ENCODE data around the gene FST. TPM values are rescaled to one million over a fixed set of nuclear protein-coding genes. Genes with fewer than 3 reads are reported as not detected.

The FST gene
- polyA plus RNA-seq, 1 of the 3 experiments (the other 2 are of a cell fraction), result 157 TPM

DNA sequence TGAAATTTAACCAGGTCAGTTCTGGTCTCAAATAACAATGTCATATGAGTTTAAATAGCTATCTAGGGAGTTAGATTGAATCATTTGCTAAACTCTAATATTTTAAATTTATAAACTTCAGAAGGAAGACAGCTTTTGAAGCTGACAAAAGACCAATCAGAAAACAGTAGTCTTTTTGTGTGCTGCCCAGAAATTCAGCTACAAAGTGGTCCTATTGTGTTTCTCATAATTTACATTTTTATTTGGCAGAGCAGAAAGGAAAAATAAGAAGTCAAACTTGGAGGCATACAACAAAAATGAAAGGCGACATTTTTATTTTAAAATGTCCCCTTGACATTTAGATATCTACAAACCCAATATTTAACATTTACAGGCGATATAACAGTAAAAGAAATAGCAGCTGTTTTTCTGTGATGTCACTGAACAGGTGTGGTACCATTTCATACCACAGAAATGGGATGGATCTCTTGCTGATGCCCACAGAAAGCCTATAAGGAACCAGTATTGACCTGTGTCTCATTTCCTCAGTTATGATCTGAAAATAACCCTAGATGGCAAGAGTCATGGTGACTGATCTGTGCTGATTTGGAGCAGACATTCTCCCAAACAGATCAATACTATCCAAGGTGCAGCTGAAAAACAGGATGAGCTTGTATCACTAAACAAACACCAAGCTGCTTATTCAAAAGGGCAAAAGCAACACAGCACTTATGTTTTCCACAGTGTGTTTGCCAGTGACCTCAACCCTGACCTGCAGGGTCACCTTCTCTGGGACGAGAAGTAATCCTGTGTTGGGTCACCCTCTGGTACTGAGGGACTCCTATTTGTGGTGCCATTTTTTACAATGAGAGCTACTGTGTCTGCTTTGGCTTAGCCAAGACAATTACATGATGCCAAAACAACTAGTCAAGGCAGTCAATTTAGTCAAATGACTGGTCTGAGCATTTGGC lies 3.6 kb upstream of the FST start:
- Histone ChIP-seq H3K36me3 (replicated peaks in 1 of 2; ENCODE audit: control insufficient read depth in 1 of 2, insufficient read depth in 2 of 2, low read length in 1 of 2) (no peaks in the 10 kb centered on the region), H3K9me3 (no peaks in the 10 kb centered on the region), H3K79me2 (ENCODE audit: insufficient read depth) (peaks cover 12% of the 10 kb centered on the region), H2AFZ (ENCODE audit: low read depth) (no peak overlapping the region), H3K4me1 (ENCODE audit: control insufficient read depth in 1 of 2, insufficient read depth in 2 of 2, low read depth in 1 of 2, low read length in 1 of 2) (peaks cover 0 to 5% of the 10 kb centered on the region in 2 experiments; a peak in 1 of 4 replicates), H3F3A (replicated peaks; ENCODE audit: insufficient read depth) (peaks cover 25% of the 10 kb centered on the region), H4K20me1 (ENCODE audit: insufficient read depth) (no peaks in the 10 kb centered on the region), H3K4me2 (no peak overlapping the region), H3K4me3 (ENCODE audit: low read depth in 2 of 2, low read length in 1 of 2) (no peak overlapping the region), H3K9me2 (no peaks in the 10 kb centered on the region), H3K9ac (no peak overlapping the region), H3K27me3 (ENCODE audit: insufficient read depth) (no peaks in the 10 kb centered on the region), H3K27ac (ENCODE audit: low read depth in 2 of 2, low read length in 1 of 2) (no peak overlapping the region)
- POLR2A ChIA-PET, result no interaction called here
- no peak for DNase-seq
- CTCF ChIA-PET, result interaction anchor here (0.6 to 3.2 kb wide), 6 partner anchors 11 to 758 kb away, joined by 3 to 19 read pairs (median 3); no protein-coding TSS in a partner anchor
- TF ChIP-seq TCF12 (IDR thresholded peaks at IDR 0.05) (no peak), ELF1 (IDR thresholded peaks at IDR 0.05) (no peak)
- TF ChIP-seq, protein P1, sequence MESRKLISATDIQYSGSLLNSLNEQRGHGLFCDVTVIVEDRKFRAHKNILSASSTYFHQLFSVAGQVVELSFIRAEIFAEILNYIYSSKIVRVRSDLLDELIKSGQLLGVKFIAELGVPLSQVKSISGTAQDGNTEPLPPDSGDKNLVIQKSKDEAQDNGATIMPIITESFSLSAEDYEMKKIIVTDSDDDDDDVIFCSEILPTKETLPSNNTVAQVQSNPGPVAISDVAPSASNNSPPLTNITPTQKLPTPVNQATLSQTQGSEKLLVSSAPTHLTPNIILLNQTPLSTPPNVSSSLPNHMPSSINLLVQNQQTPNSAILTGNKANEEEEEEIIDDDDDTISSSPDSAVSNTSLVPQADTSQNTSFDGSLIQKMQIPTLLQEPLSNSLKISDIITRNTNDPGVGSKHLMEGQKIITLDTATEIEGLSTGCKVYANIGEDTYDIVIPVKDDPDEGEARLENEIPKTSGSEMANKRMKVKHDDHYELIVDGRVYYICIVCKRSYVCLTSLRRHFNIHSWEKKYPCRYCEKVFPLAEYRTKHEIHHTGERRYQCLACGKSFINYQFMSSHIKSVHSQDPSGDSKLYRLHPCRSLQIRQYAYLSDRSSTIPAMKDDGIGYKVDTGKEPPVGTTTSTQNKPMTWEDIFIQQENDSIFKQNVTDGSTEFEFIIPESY (IDR thresholded peaks at IDR 0.05; ENCODE audit: borderline replicate concordance, low read depth), result no peak
- 56% methylated on average over 3 of the region's 3 CpGs for WGBS (ENCODE audit: low lambda C conversion rate)

DNA sequence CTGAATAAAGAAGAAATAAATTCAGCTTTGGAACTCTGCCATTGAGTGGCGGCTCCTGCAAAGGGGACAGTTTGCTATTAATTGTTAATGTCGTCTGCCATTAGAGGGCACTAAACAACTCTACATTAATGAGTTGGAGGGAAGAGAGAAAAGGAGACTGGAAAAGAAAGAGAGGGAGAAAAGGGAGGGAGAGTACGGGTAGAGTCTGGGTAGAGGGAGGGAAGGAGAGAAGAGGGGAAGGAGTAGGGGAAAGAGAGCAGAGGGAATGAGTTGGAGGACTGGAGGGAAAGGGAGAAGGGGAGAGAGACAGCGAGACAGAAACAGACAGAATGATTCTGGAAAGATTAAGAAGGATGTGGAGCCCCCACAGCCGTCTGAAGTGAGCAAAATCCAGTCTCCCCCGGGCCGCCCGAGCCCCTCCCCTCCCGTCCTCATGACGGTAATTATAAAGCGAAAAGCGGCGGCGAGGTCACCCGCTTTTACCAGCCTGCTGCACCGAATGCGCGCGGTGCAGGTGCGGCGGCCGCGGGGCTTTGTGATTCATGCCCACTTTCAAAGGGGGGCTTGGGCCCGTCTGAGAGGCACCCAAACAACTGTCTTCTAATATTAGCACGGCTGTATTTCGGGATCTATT lies 1.9 kb upstream of the FST start:
- Histone ChIP-seq H3K9me2 (no peaks in the 10 kb centered on the region), H3K27me3 (ENCODE audit: insufficient read depth) (no peaks in the 10 kb centered on the region), H2AFZ (ENCODE audit: low read depth) (peak overlapping the region; percentile 78; the same call in 1 of the 2 replicates), H3K4me2 (peak overlapping the region; percentile 83), H3K36me3 (replicated peaks in 1 of 2; ENCODE audit: control insufficient read depth in 1 of 2, insufficient read depth in 2 of 2, low read length in 1 of 2) (peaks cover 4 to 8% of the 10 kb centered on the region in 2 experiments), H3K9ac (peak overlapping the region; percentile 98), H3K9me3 (no peaks in the 10 kb centered on the region), H3K4me3 (ENCODE audit: low read depth in 2 of 2, low read length in 1 of 2) (peak overlapping the region; percentile 51 to 88), H3K4me1 (ENCODE audit: control insufficient read depth in 1 of 2, insufficient read depth in 2 of 2, low read depth in 1 of 2, low read length in 1 of 2) (peaks cover 7 to 11% of the 10 kb centered on the region in 2 experiments; a peak in 2 of 4 replicates), H3K27ac (ENCODE audit: low read depth in 2 of 2, low read length in 1 of 2) (peak overlapping the region in 1 of 2 experiments; percentile 99; a peak in 1 of 4 replicates), H3K79me2 (ENCODE audit: insufficient read depth) (peaks cover 30% of the 10 kb centered on the region), H3F3A (replicated peaks; ENCODE audit: insufficient read depth) (peaks cover 25% of the 10 kb centered on the region), H4K20me1 (ENCODE audit: insufficient read depth) (no peaks in the 10 kb centered on the region)
- POLR2A ChIA-PET, result no interaction called here
- 1% methylated on average over 22 of the region's 26 CpGs for WGBS (ENCODE audit: low lambda C conversion rate)
- CTCF ChIA-PET, result interaction anchor here (0.6 to 3.2 kb wide), 29 partner anchors 8 to 894 kb away, joined by 3 to 19 read pairs (median 3); no protein-coding TSS in a partner anchor
- peak; percentile 56 for DNase-seq
- TF ChIP-seq, protein P2, sequence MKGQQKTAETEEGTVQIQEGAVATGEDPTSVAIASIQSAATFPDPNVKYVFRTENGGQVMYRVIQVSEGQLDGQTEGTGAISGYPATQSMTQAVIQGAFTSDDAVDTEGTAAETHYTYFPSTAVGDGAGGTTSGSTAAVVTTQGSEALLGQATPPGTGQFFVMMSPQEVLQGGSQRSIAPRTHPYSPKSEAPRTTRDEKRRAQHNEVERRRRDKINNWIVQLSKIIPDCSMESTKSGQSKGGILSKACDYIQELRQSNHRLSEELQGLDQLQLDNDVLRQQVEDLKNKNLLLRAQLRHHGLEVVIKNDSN (IDR thresholded peaks at IDR 0.05; ENCODE audit: borderline replicate concordance, low read depth), result no peak
- no peak for TF ChIP-seq GATA2 (CRISPR knock-in tag; IDR thresholded peaks at IDR 0.05)
- TF ChIP-seq FOSL2 (IDR thresholded peaks at IDR 0.05; ENCODE audit: borderline replicate concordance, low read depth), result 0 out of 2 replicates have a peak, but pooled peaks have one; percentile 6
- no peak for TF ChIP-seq CHD2 (IDR thresholded peaks at IDR 0.05; ENCODE audit: low read length, partially characterized antibody)
- peak; percentile 48; the same call in 1 of the 2 replicates for TF ChIP-seq NFIC (IDR thresholded peaks at IDR 0.05; ENCODE audit: borderline replicate concordance)
- TF ChIP-seq RFX5 (IDR thresholded peaks at IDR 0.05; ENCODE audit: low read length), result no peak
- no peak for TF ChIP-seq EZH2phosphoT487 (IDR thresholded peaks at IDR 0.05; ENCODE audit: borderline replicate concordance, low read depth)
- no peak for TF ChIP-seq MXI1 (IDR thresholded peaks at IDR 0.05; ENCODE audit: low read depth, low read length)
- TF ChIP-seq SMC3 (IDR thresholded peaks at IDR 0.05; ENCODE audit: low read depth, low read length), result peak; percentile 55
- TF ChIP-seq USF2 (IDR thresholded peaks at IDR 0.05; ENCODE audit: borderline replicate concordance, low read depth, low read length), result no peak
- 0 out of 2 replicates have a peak, but pooled peaks have one; percentile 5 for TF ChIP-seq TAF1 (IDR thresholded peaks at IDR 0.05; ENCODE audit: borderline replicate concordance, low read depth, low read length)
- TF ChIP-seq RAD21 (IDR thresholded peaks at IDR 0.05; ENCODE audit: low read length), result peak; percentile 73
- TF ChIP-seq TEAD4 (IDR thresholded peaks at IDR 0.05; ENCODE audit: borderline replicate concordance, insufficient read depth), result no peak
- TF ChIP-seq FOXM1 (IDR thresholded peaks at IDR 0.05; ENCODE audit: low read depth), result no peak
- no peak for TF ChIP-seq IRF3 (IDR thresholded peaks at IDR 0.05; ENCODE audit: low read depth, low read length)
